RPMI8226 (cell line): Measurements from ENCODE around the gene CYP3A4.
"Not testable (repeated sequence)": the region's sequence is repeated elsewhere in the genome, so short reads cannot be mapped to it uniquely, and the experiment has no call there.

Source experiments
- DNase-seq: peaks from one replicate; pipeline ENCODE4 v3.0.0-alpha.2; 2015

Gene CYP3A4

GRCh38 chr7:99784007-99784406, at the start of gene CYP3A4:
Gene CYP3A4 (minus strand): TSS chr7:99784184. CDS start chr7:99784081, 103 bp downstream.
- DNase-seq: no peak

GRCh38 chr7:99833289-99833877, 49.4 kb upstream of the CYP3A4 start:
- no peak for DNase-seq

GRCh38 chr7:99831595-99831994, 47.6 kb upstream of the CYP3A4 start:
- no peak for DNase-seq

GRCh38 chr7:99829524-99830160, 45.7 kb upstream of the CYP3A4 start:
- DNase-seq: no peak

GRCh38 chr7:99828811-99829210, 44.8 kb upstream of the CYP3A4 start:
- no peak for DNase-seq

GRCh38 chr7:99827040-99827778, 43.2 kb upstream of the CYP3A4 start:
- DNase-seq: no peak

GRCh38 chr7:99825873-99826272, 41.9 kb upstream of the CYP3A4 start:
- DNase-seq: no peak

GRCh38 chr7:99825452-99825851, 41.5 kb upstream of the CYP3A4 start:
- DNase-seq: no peak

GRCh38 chr7:99824091-99824490, 40.1 kb upstream of the CYP3A4 start:
- no peak for DNase-seq

- DNase-seq: no peak
Measured at GRCh38 chr7:99822731-99823718, 39.0 kb upstream of the CYP3A4 start.

- DNase-seq: no peak
Measured at GRCh38 chr7:99820408-99821027, 36.5 kb upstream of the CYP3A4 start.

- DNase-seq: no peak
Measured at GRCh38 chr7:99808766-99809165, 24.8 kb upstream of the CYP3A4 start.

- no peak for DNase-seq
Measured at GRCh38 chr7:99806839-99807478, 23.0 kb upstream of the CYP3A4 start.

- no peak for DNase-seq
Measured at GRCh38 chr7:99805641-99806040, 21.7 kb upstream of the CYP3A4 start.

- not testable (repeated sequence) for DNase-seq
Measured at GRCh38 chr7:99803118-99803517, 19.1 kb upstream of the CYP3A4 start.

- not testable (repeated sequence) for DNase-seq
Measured at GRCh38 chr7:99801407-99801806, 17.4 kb upstream of the CYP3A4 start.

GRCh38 chr7:99798972-99799371, 15.0 kb upstream of the CYP3A4 start:
- DNase-seq: no peak

GRCh38 chr7:99795864-99796263, 11.9 kb upstream of the CYP3A4 start:
- DNase-seq: not testable (repeated sequence)

- no peak for DNase-seq
Measured at GRCh38 chr7:99794585-99795502, 10.9 kb upstream of the CYP3A4 start.

GRCh38 chr7:99793443-99793842, 9.5 kb upstream of the CYP3A4 start:
- no peak for DNase-seq

GRCh38 chr7:99792967-99793366, 9.0 kb upstream of the CYP3A4 start:
- DNase-seq: no peak
